GM10266 (cell line): Measurements from ENCODE around the gene ERGIC3.

Source experiments
- DNase-seq: peaks from one replicate; pipeline ENCODE4 v3.0.0; 2012; ENCODE audit errors: extremely low spot score
- CTCF ChIP-seq: IDR thresholded peaks from 2 replicates; pipeline ENCODE4 v1.5.1; 2012; ENCODE audit warnings: mild to moderate bottlenecking, low read depth; ENCODE audit not compliant: control insufficient read depth, insufficient read depth; ENCODE audit errors: missing control alignments

The ERGIC3 gene

GRCh38 chr20:35561671-35562070, 19.8 kb downstream of the ERGIC3 start:
- DNase-seq = no peak
- no peak for TF ChIP-seq CTCF

GRCh38 chr20:35562541-35563110, 20.7 kb downstream of the ERGIC3 start:
- no peak for DNase-seq
- no peak for TF ChIP-seq CTCF

GRCh38 chr20:35563834-35564233, 22.0 kb downstream of the ERGIC3 start:
- TF ChIP-seq CTCF = no peak
- no peak for DNase-seq

GRCh38 chr20:35564905-35565304, 23.0 kb downstream of the ERGIC3 start:
- TF ChIP-seq CTCF = no peak
- DNase-seq = no peak

GRCh38 chr20:35568645-35569044, 26.8 kb downstream of the ERGIC3 start:
- DNase-seq = no peak
- TF ChIP-seq CTCF = no peak

GRCh38 chr20:35571555-35571954, 29.7 kb downstream of the ERGIC3 start:
- TF ChIP-seq CTCF = no peak
- no peak for DNase-seq

GRCh38 chr20:35572838-35573237, 31.0 kb downstream of the ERGIC3 start:
- no peak for DNase-seq
- TF ChIP-seq CTCF = no peak
